ENCODE results near the gene CNKSR2. TPM values are rescaled to one million over a fixed set of nuclear protein-coding genes. Genes with fewer than 3 reads are reported as not detected.

The CNKSR2 gene
- total RNA-seq, 2 experiments from 2014 or later, result 6.2 to 7.3 TPM

- Mint-ChIP-seq H3K9me3 (ENCODE audit: low read depth) (peaks cover 1% of the 10 kb centered on the region), H3K4me3 (peak within 1 kb of the TSS; percentile 66), H3K27me3 (peaks cover 4% of the 10 kb centered on the region), H3K36me3 (ENCODE audit: low read depth) (peaks cover 4% of the 10 kb centered on the region), H3K4me1 (peaks cover 5% of the 10 kb centered on the region), H3K27ac (peak within 1 kb of the TSS; percentile 51)
- ATAC-seq (peak; percentile 61), DNase-seq (peak; percentile 29)
- ChIA-PET CTCF (no interaction called here), POLR2A (no interaction called here)
- intact Hi-C loops (cut with DNase I, micrococcal nuclease), result loop anchor here in 1 of 2 experiments (10.0 kb wide), 1 partner anchor 283 kb away; the partner anchor contains the start of gene CNKSR2
These were observed 284.0 kb downstream of the CNKSR2 start, which contains the start of gene KLHL34 for GRCh38 chrX:21658152-21658737. TSS of gene KLHL34 (minus strand) at chrX:21658330. CDS start at chrX:21657788, 542 bp downstream.

GRCh38 chrX:21658746-21659145 lies 284.5 kb downstream of the CNKSR2 start:
- H3K4me1 Mint-ChIP-seq, result peaks cover 5% of the 10 kb centered on the region
- ChIA-PET CTCF (no interaction called here), POLR2A (no interaction called here)
- intact Hi-C loops (cut with DNase I, micrococcal nuclease), result loop anchor here in 1 of 2 experiments (10.0 kb wide), 1 partner anchor 284 kb away; the partner anchor contains the start of gene CNKSR2
- peaks cover 4% of the 10 kb centered on the region for H3K36me3 Mint-ChIP-seq (ENCODE audit: low read depth)
- H3K4me3 Mint-ChIP-seq, result peak overlapping the region; percentile 66
- ATAC-seq (peak; percentile 61), DNase-seq (peak; percentile 38)
- H3K9me3 Mint-ChIP-seq (ENCODE audit: low read depth), result peaks cover 1% of the 10 kb centered on the region
- peaks cover 4% of the 10 kb centered on the region for H3K27me3 Mint-ChIP-seq
- no peak overlapping the region for H3K27ac Mint-ChIP-seq

GRCh38 chrX:21659320-21659719 lies 285.1 kb downstream of the CNKSR2 start:
- peaks cover 1% of the 10 kb centered on the region for H3K9me3 Mint-ChIP-seq (ENCODE audit: low read depth)

GRCh38 chrX:21660156-21660555 lies 285.9 kb downstream of the CNKSR2 start:
- H3K36me3 Mint-ChIP-seq (ENCODE audit: low read depth), result peaks cover 4% of the 10 kb centered on the region
- peaks cover 5% of the 10 kb centered on the region for H3K4me1 Mint-ChIP-seq
- DNase-seq (no peak), ATAC-seq (no peak)
- H3K27ac Mint-ChIP-seq, result no peak overlapping the region
- peaks cover 1% of the 10 kb centered on the region for H3K9me3 Mint-ChIP-seq (ENCODE audit: low read depth)
- ChIA-PET CTCF (interaction anchor here (0.7 kb wide), 1 partner anchor 8 kb away, joined by 3 read pairs; no protein-coding TSS in a partner anchor), POLR2A (no interaction called here)
- intact Hi-C loops (cut with DNase I, micrococcal nuclease), result no loop called here
- peaks cover 4% of the 10 kb centered on the region for H3K27me3 Mint-ChIP-seq
- no peak overlapping the region for H3K4me3 Mint-ChIP-seq

More at GRCh38 chrX:21659320-21659719, 285.1 kb downstream of the CNKSR2 start:
- DNase-seq, result no peak
- Mint-ChIP-seq H3K4me1 (peaks cover 5% of the 10 kb centered on the region), H3K4me3 (peak overlapping the region; percentile 66), H3K36me3 (ENCODE audit: low read depth) (peaks cover 4% of the 10 kb centered on the region), H3K27me3 (peaks cover 4% of the 10 kb centered on the region), H3K27ac (no peak overlapping the region)
- ChIA-PET CTCF (interaction anchor here (0.7 kb wide), 1 partner anchor 8 kb away, joined by 3 read pairs; no protein-coding TSS in a partner anchor), POLR2A (no interaction called here)
- intact Hi-C loops (cut with DNase I, micrococcal nuclease), result loop anchor here in 1 of 2 experiments (10.0 kb wide), 1 partner anchor 285 kb away; the partner anchor contains the start of gene CNKSR2
- ATAC-seq, result no peak

GRCh38 chrX:21661316-21661715 lies 287.1 kb downstream of the CNKSR2 start:
- DNase-seq (no peak), ATAC-seq (no peak)
- intact Hi-C loops (cut with DNase I, micrococcal nuclease), result no loop called here
- CTCF ChIA-PET, result no interaction called here
- Mint-ChIP-seq H3K36me3 (ENCODE audit: low read depth) (peaks cover 1% of the 10 kb centered on the region), H3K4me1 (peaks cover 2% of the 10 kb centered on the region), H3K9me3 (ENCODE audit: low read depth) (peaks cover 1% of the 10 kb centered on the region), H3K27ac (no peak overlapping the region), H3K27me3 (peaks cover 6% of the 10 kb centered on the region), H3K4me3 (no peak overlapping the region)
- POLR2A ChIA-PET, result no interaction called here

GRCh38 chrX:21662761-21663160 lies 288.5 kb downstream of the CNKSR2 start:
- Mint-ChIP-seq H3K27me3 (peaks cover 6% of the 10 kb centered on the region), H3K9me3 (ENCODE audit: low read depth) (no peaks in the 10 kb centered on the region), H3K4me1 (no peaks in the 10 kb centered on the region), H3K36me3 (ENCODE audit: low read depth) (no peaks in the 10 kb centered on the region), H3K27ac (no peak overlapping the region), H3K4me3 (no peak overlapping the region)
- ATAC-seq (no peak), DNase-seq (no peak)
- ChIA-PET CTCF (no interaction called here), POLR2A (no interaction called here)
- intact Hi-C loops (cut with DNase I, micrococcal nuclease), result no loop called here

- Mint-ChIP-seq H3K36me3 (ENCODE audit: low read depth) (no peaks in the 10 kb centered on the region), H3K4me3 (no peak overlapping the region), H3K9me3 (ENCODE audit: low read depth) (no peaks in the 10 kb centered on the region), H3K4me1 (no peaks in the 10 kb centered on the region), H3K27me3 (peaks cover 2% of the 10 kb centered on the region), H3K27ac (no peak overlapping the region)
- no peak for DNase-seq
- POLR2A ChIA-PET, result no interaction called here
- no peak for ATAC-seq
- intact Hi-C loops (cut with DNase I, micrococcal nuclease), result no loop called here
- CTCF ChIA-PET, result no interaction called here
These were observed 292.0 kb downstream of the CNKSR2 start for GRCh38 chrX:21666252-21666651.

GRCh38 chrX:21666679-21667078 lies 292.5 kb downstream of the CNKSR2 start:
- DNase-seq (no peak), ATAC-seq (no peak)
- Mint-ChIP-seq H3K27ac (no peak overlapping the region), H3K27me3 (peaks cover 2% of the 10 kb centered on the region), H3K36me3 (ENCODE audit: low read depth) (no peaks in the 10 kb centered on the region), H3K4me1 (no peaks in the 10 kb centered on the region), H3K9me3 (ENCODE audit: low read depth) (no peaks in the 10 kb centered on the region), H3K4me3 (no peak overlapping the region)
- POLR2A ChIA-PET, result no interaction called here
- CTCF ChIA-PET, result no interaction called here
- intact Hi-C loops (cut with DNase I, micrococcal nuclease), result no loop called here

- Mint-ChIP-seq H3K9me3 (ENCODE audit: low read depth) (no peaks in the 10 kb centered on the region), H3K4me3 (no peak overlapping the region), H3K36me3 (ENCODE audit: low read depth) (no peaks in the 10 kb centered on the region), H3K4me1 (no peaks in the 10 kb centered on the region), H3K27me3 (peaks cover 2% of the 10 kb centered on the region), H3K27ac (no peak overlapping the region)
- ChIA-PET POLR2A (no interaction called here), CTCF (no interaction called here)
- intact Hi-C loops (cut with DNase I, micrococcal nuclease), result no loop called here
- no peak for ATAC-seq
- DNase-seq, result no peak
These were observed 300.4 kb downstream of the CNKSR2 start for GRCh38 chrX:21674430-21675186.

GRCh38 chrX:21675931-21676330 lies 301.7 kb downstream of the CNKSR2 start:
- Mint-ChIP-seq H3K4me1 (no peaks in the 10 kb centered on the region), H3K9me3 (ENCODE audit: low read depth) (no peaks in the 10 kb centered on the region), H3K4me3 (no peak overlapping the region), H3K36me3 (ENCODE audit: low read depth) (no peaks in the 10 kb centered on the region), H3K27me3 (peaks cover 2% of the 10 kb centered on the region), H3K27ac (no peak overlapping the region)
- CTCF ChIA-PET, result no interaction called here
- DNase-seq (no peak), ATAC-seq (no peak)
- POLR2A ChIA-PET, result no interaction called here
- intact Hi-C loops (cut with DNase I, micrococcal nuclease), result no loop called here

- ATAC-seq (no peak), DNase-seq (no peak)
- Mint-ChIP-seq H3K27me3 (peaks cover 2% of the 10 kb centered on the region), H3K36me3 (ENCODE audit: low read depth) (no peaks in the 10 kb centered on the region), H3K4me1 (no peaks in the 10 kb centered on the region), H3K27ac (no peak overlapping the region), H3K4me3 (no peak overlapping the region), H3K9me3 (ENCODE audit: low read depth) (no peaks in the 10 kb centered on the region)
- CTCF ChIA-PET, result no interaction called here
- intact Hi-C loops (cut with DNase I, micrococcal nuclease), result no loop called here
- POLR2A ChIA-PET, result no interaction called here
These were observed 303.9 kb downstream of the CNKSR2 start for GRCh38 chrX:21678048-21678612.

- CTCF ChIA-PET, result no interaction called here
- Mint-ChIP-seq H3K4me1 (peaks cover 2% of the 10 kb centered on the region), H3K27me3 (no peaks in the 10 kb centered on the region), H3K9me3 (ENCODE audit: low read depth) (no peaks in the 10 kb centered on the region), H3K4me3 (no peak overlapping the region), H3K27ac (no peak overlapping the region), H3K36me3 (ENCODE audit: low read depth) (no peaks in the 10 kb centered on the region)
- ATAC-seq, result no peak
- POLR2A ChIA-PET, result no interaction called here
- intact Hi-C loops (cut with DNase I, micrococcal nuclease), result no loop called here
- no peak for DNase-seq
These were observed 309.7 kb downstream of the CNKSR2 start for GRCh38 chrX:21683941-21684340.
